RWPE2 (cell line): Measurements from ENCODE around the gene NKX2-1.
"Not testable (repeated sequence)": the region's sequence is repeated elsewhere in the genome, so short reads cannot be mapped to it uniquely, and the experiment has no call there.

Experiments used
- ATAC-seq: fragments of 200-7000 bp; cut with Tn5 transposase; 3 replicates; pipeline ENCODE4 v1.9.1; 2021; ENCODE audit warnings: low read depth
- DNase-seq: peaks from one replicate; pipeline ENCODE4 v3.0.0-alpha.2; 2020; ENCODE audit warnings: low spot score
- H3K27ac ChIP-seq: fragments of 450-650 bp; 2 replicates; pipeline ENCODE4 v1.5.1; 2017; ENCODE audit warnings: mild to moderate bottlenecking; ENCODE audit not compliant: poor library complexity, severe bottlenecking
- H3K27me3 ChIP-seq: fragments of 250-450 bp; sonication (Bioruptor Pico); 2 replicates; pipeline ENCODE4 v1.5.1; 2021; ENCODE audit warnings: mild to moderate bottlenecking, moderate library complexity; ENCODE audit not compliant: insufficient read depth, poor library complexity, severe bottlenecking
- H3K36me3 ChIP-seq: fragments of 250-450 bp; sonication (Bioruptor Pico); 2 replicates; pipeline ENCODE4 v1.5.1; 2020; ENCODE audit warnings: low read depth, mild to moderate bottlenecking, moderate library complexity
- H3K4me1 ChIP-seq: fragments of 250-450 bp; sonication (Bioruptor Pico); 2 replicates; pipeline ENCODE4 v1.5.1; 2021; ENCODE audit warnings: mild to moderate bottlenecking, moderate library complexity; ENCODE audit not compliant: insufficient read depth, poor library complexity, severe bottlenecking
- H3K4me3 ChIP-seq: fragments of 250-450 bp; sonication (Bioruptor Pico); 2 replicates; pipeline ENCODE4 v1.5.1; 2021; ENCODE audit warnings: mild to moderate bottlenecking, moderate library complexity; ENCODE audit not compliant: severe bottlenecking
- H3K9me3 ChIP-seq: fragments of 250-450 bp; sonication (Bioruptor Pico); 2 replicates; pipeline ENCODE4 v1.5.1; 2021; ENCODE audit warnings: mild to moderate bottlenecking, moderate library complexity; ENCODE audit not compliant: severe bottlenecking
- CTCF ChIP-seq: fragments of 450-650 bp; IDR thresholded peaks from one replicate; pipeline ENCODE4 v1.5.1; 2017; ENCODE audit warnings: mild to moderate bottlenecking, moderate library complexity; ENCODE audit not compliant: poor library complexity, severe bottlenecking

The NKX2-1 gene

GRCh38 chr14:36479344-36479743 is 40.7 kb downstream of the NKX2-1 start:
- Histone ChIP-seq H3K27me3 (peaks cover 28% of the 10 kb centered on the region), H3K4me3 (no peak overlapping the region), H3K9me3 (no peaks in the 10 kb centered on the region), H3K27ac (no peak overlapping the region), H3K36me3 (no peaks in the 10 kb centered on the region), H3K4me1 (no peaks in the 10 kb centered on the region)
- ATAC-seq, result no peak
- DNase-seq, result no peak
- no peak for TF ChIP-seq CTCF

- DNase-seq (no peak), ATAC-seq (peak; percentile 89)
- no peaks in the 10 kb centered on the region for H3K9me3 ChIP-seq
- H3K27me3 ChIP-seq, result peaks cover 23% of the 10 kb centered on the region
- H3K4me3 ChIP-seq, result no peak overlapping the region
- no peak for TF ChIP-seq CTCF
- no peak overlapping the region for H3K27ac ChIP-seq
- H3K4me1 ChIP-seq, result no peaks in the 10 kb centered on the region
- H3K36me3 ChIP-seq, result no peaks in the 10 kb centered on the region
Measured at GRCh38 chr14:36478782-36479181, 41.2 kb downstream of the NKX2-1 start.

- Histone ChIP-seq H3K4me1 (no peaks in the 10 kb centered on the region), H3K27ac (no peak overlapping the region), H3K27me3 (peaks cover 10% of the 10 kb centered on the region), H3K9me3 (no peaks in the 10 kb centered on the region), H3K36me3 (no peaks in the 10 kb centered on the region), H3K4me3 (no peak overlapping the region)
- no peak for TF ChIP-seq CTCF
- ATAC-seq, result no peak
- DNase-seq, result no peak
Measured at GRCh38 chr14:36477266-36477665, 42.8 kb downstream of the NKX2-1 start.

- not testable (repeated sequence) for H3K27ac ChIP-seq, DNase-seq, H3K36me3 ChIP-seq, H3K4me3 ChIP-seq, ATAC-seq, H3K4me1 ChIP-seq, H3K9me3 ChIP-seq
- peaks cover 11% of the 10 kb centered on the region for H3K27me3 ChIP-seq
Measured at GRCh38 chr14:36476061-36476460, 44.0 kb downstream of the NKX2-1 start.

- Histone ChIP-seq H3K36me3 (no peaks in the 10 kb centered on the region), H3K4me1 (no peaks in the 10 kb centered on the region), H3K9me3 (no peaks in the 10 kb centered on the region), H3K27ac (no peak overlapping the region), H3K4me3 (no peak overlapping the region), H3K27me3 (peaks cover 18% of the 10 kb centered on the region)
- ATAC-seq (no peak), DNase-seq (no peak)
- TF ChIP-seq CTCF, result no peak
Measured at GRCh38 chr14:36474593-36474992, 45.4 kb downstream of the NKX2-1 start.
